IPS DF 19.7 (cell line): Measurements from ENCODE around the gene CCND1.
"Not testable (repeated sequence)": the region's sequence is repeated elsewhere in the genome, so short reads cannot be mapped to it uniquely, and the experiment has no call there.

Experiments
- DNase-seq: peaks from one replicate; pipeline ENCODE4 v3.0.0-alpha.2; 2013; ENCODE audit warnings: low read depth, low spot score

The CCND1 gene

GRCh38 chr11:69666261-69666660 lies 25.3 kb downstream of the CCND1 start:
- DNase-seq, result no peak

GRCh38 chr11:69666752-69667536 lies 26.0 kb downstream of the CCND1 start:
- no peak for DNase-seq

- no peak for DNase-seq
Observed at GRCh38 chr11:69667619-69668604, 27.0 kb downstream of the CCND1 start.

GRCh38 chr11:69669486-69669885 lies 28.5 kb downstream of the CCND1 start:
- DNase-seq, result no peak

GRCh38 chr11:69670158-69670845 lies 29.3 kb downstream of the CCND1 start:
- DNase-seq, result peak; percentile 54

- DNase-seq, result no peak
Observed at GRCh38 chr11:69671734-69672465, 30.9 kb downstream of the CCND1 start.

GRCh38 chr11:69674267-69674885 lies 33.4 kb downstream of the CCND1 start:
- DNase-seq, result no peak

GRCh38 chr11:69674886-69675714 lies 34.1 kb downstream of the CCND1 start, which contains the start of gene LTO1:
LTO1 (minus strand) TSS chr11:69675353; CDS start chr11:69675239, 114 bp downstream.
- DNase-seq, result peak; percentile 42

- DNase-seq, result no peak
Observed at GRCh38 chr11:69677749-69678148, 36.8 kb downstream of the CCND1 start.

- DNase-seq, result no peak
Observed at GRCh38 chr11:69680688-69681087, 39.7 kb downstream of the CCND1 start.

GRCh38 chr11:69682221-69682620 lies 41.3 kb downstream of the CCND1 start:
- DNase-seq, result no peak

- DNase-seq, result no peak
Observed at GRCh38 chr11:69682681-69683326, 41.8 kb downstream of the CCND1 start.

GRCh38 chr11:69683764-69684333 lies 42.9 kb downstream of the CCND1 start:
- DNase-seq, result no peak

- DNase-seq, result no peak
Observed at GRCh38 chr11:69684651-69685050, 43.7 kb downstream of the CCND1 start.

GRCh38 chr11:69685348-69685747 lies 44.4 kb downstream of the CCND1 start:
- no peak for DNase-seq

GRCh38 chr11:69686452-69686851 lies 45.5 kb downstream of the CCND1 start:
- no peak for DNase-seq

GRCh38 chr11:69686856-69687255 lies 45.9 kb downstream of the CCND1 start:
- DNase-seq, result no peak

- DNase-seq, result not testable (repeated sequence)
Observed at GRCh38 chr11:69687969-69688771, 47.2 kb downstream of the CCND1 start.
